ENCODE results near the gene CD7.

GRCh38 chr17:82348434-82348833 lies 31.0 kb upstream of the CD7 start:
- TF ChIP-seq CTCF (IDR thresholded peaks at IDR 0.05; ENCODE audit: low read length): no peak
- no peak for TF ChIP-seq EZH2 (IDR thresholded peaks at IDR 0.05; ENCODE audit: borderline replicate concordance, low read length)

Measured in OCI-LY1 (cell line).